HG03571 (cell line): ENCODE measurements around the gene HORMAD2.
"Not testable (repeated sequence)": the region's sequence is repeated elsewhere in the genome, so short reads cannot be mapped to it uniquely, and the experiment has no call there.

Experiments used
- ATAC-seq: cut with Tn5 transposase; IDR thresholded peaks from one replicate; pipeline ENCODE4 v1.9.1; 2021; ENCODE audit not compliant: unreplicated experiment

The HORMAD2 gene

GRCh38 chr22:30206944-30207343 lies 126.7 kb downstream of the HORMAD2 start:
- no peak for ATAC-seq

- no peak for ATAC-seq
Measured at GRCh38 chr22:30208631-30209603, 128.7 kb downstream of the HORMAD2 start.

GRCh38 chr22:30209642-30210041 lies 129.4 kb downstream of the HORMAD2 start:
- no peak for ATAC-seq

- no peak for ATAC-seq
Measured at GRCh38 chr22:30210235-30210909, 130.1 kb downstream of the HORMAD2 start.

GRCh38 chr22:30211124-30211820 lies 131.0 kb downstream of the HORMAD2 start:
- ATAC-seq: no peak

- ATAC-seq: no peak
Measured at GRCh38 chr22:30212363-30212995, 132.2 kb downstream of the HORMAD2 start.

- ATAC-seq: no peak
Measured at GRCh38 chr22:30212996-30213441, 132.8 kb downstream of the HORMAD2 start.

- no peak for ATAC-seq
Measured at GRCh38 chr22:30214703-30215407, 134.6 kb downstream of the HORMAD2 start.

- not testable (repeated sequence) for ATAC-seq
Measured at GRCh38 chr22:30216272-30216671, 136.0 kb downstream of the HORMAD2 start.

- no peak for ATAC-seq
Measured at GRCh38 chr22:30216710-30217109, 136.4 kb downstream of the HORMAD2 start.

- ATAC-seq: no peak
Measured at GRCh38 chr22:30217698-30218560, 137.7 kb downstream of the HORMAD2 start.

- ATAC-seq: no peak
Measured at GRCh38 chr22:30219049-30219654, 138.9 kb downstream of the HORMAD2 start.

- no peak for ATAC-seq
Measured at GRCh38 chr22:30219668-30220278, 139.5 kb downstream of the HORMAD2 start.

- ATAC-seq: no peak
Measured at GRCh38 chr22:30220338-30221012, 140.2 kb downstream of the HORMAD2 start.

- ATAC-seq: no peak
Measured at GRCh38 chr22:30221121-30221992, 141.1 kb downstream of the HORMAD2 start.

- no peak for ATAC-seq
Measured at GRCh38 chr22:30222321-30222720, 142.1 kb downstream of the HORMAD2 start.

- ATAC-seq: no peak
Measured at GRCh38 chr22:30223303-30223702, 143.0 kb downstream of the HORMAD2 start.
